Astrocyte of the cerebellum (primary cell): ENCODE results near the gene RPS6KB1.
"Not testable (repeated sequence)": the region's sequence is repeated elsewhere in the genome, so short reads cannot be mapped to it uniquely, and the experiment has no call there.

Experiments
- DNase-seq: peaks from one replicate; pipeline ENCODE4 v3.0.0-alpha.2; 2011; ENCODE audit warnings: low read depth
- H3K4me3 ChIP-seq: 2 replicates; pipeline ENCODE4 v1.5.1; 2011; ENCODE audit warnings: mild to moderate bottlenecking, low read depth, low read length, moderate library complexity
- in situ Hi-C: cut with HindIII; loops from 2 replicates; pipeline ENCODE4 v1.10.0; 2017; ENCODE audit warnings: low sequenced_read_pairs
- TF ChIP-seq, protein P1 (sequence below): IDR thresholded peaks from 2 replicates; pipeline ENCODE4 v1.5.1; 2012; ENCODE audit warnings: low read length, low read depth, moderate library complexity, mild to moderate bottlenecking; ENCODE audit errors: missing control alignments

The RPS6KB1 gene

GRCh38 chr17:59892924-59893675 lies at the start of gene RPS6KB1, which contains the start of gene TUBD1:
Gene RPS6KB1, plus strand, starts transcription at chr17:59893121. Its CDS starts 64 bp downstream, at chr17:59893185.
Gene TUBD1, minus strand, starts transcription at chr17:59892943. Its CDS starts 1,941 bp downstream, at chr17:59891002.
- TF ChIP-seq, protein P1, sequence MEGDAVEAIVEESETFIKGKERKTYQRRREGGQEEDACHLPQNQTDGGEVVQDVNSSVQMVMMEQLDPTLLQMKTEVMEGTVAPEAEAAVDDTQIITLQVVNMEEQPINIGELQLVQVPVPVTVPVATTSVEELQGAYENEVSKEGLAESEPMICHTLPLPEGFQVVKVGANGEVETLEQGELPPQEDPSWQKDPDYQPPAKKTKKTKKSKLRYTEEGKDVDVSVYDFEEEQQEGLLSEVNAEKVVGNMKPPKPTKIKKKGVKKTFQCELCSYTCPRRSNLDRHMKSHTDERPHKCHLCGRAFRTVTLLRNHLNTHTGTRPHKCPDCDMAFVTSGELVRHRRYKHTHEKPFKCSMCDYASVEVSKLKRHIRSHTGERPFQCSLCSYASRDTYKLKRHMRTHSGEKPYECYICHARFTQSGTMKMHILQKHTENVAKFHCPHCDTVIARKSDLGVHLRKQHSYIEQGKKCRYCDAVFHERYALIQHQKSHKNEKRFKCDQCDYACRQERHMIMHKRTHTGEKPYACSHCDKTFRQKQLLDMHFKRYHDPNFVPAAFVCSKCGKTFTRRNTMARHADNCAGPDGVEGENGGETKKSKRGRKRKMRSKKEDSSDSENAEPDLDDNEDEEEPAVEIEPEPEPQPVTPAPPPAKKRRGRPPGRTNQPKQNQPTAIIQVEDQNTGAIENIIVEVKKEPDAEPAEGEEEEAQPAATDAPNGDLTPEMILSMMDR = no peak
- H3K4me3 ChIP-seq = peak within 1 kb of the TSS; percentile 97
- in situ Hi-C loops = no loop called here
- peak; percentile 99 for DNase-seq

- TF ChIP-seq, protein P1 = no peak
- no peak overlapping the region for H3K4me3 ChIP-seq
- no peak for DNase-seq
- in situ Hi-C loops = loop anchor here (5.0 kb wide), 1 partner anchor 58 kb away; no protein-coding TSS in a partner anchor
Observed at GRCh38 chr17:59844884-59845594, 47.9 kb upstream of the RPS6KB1 start.

DNA sequence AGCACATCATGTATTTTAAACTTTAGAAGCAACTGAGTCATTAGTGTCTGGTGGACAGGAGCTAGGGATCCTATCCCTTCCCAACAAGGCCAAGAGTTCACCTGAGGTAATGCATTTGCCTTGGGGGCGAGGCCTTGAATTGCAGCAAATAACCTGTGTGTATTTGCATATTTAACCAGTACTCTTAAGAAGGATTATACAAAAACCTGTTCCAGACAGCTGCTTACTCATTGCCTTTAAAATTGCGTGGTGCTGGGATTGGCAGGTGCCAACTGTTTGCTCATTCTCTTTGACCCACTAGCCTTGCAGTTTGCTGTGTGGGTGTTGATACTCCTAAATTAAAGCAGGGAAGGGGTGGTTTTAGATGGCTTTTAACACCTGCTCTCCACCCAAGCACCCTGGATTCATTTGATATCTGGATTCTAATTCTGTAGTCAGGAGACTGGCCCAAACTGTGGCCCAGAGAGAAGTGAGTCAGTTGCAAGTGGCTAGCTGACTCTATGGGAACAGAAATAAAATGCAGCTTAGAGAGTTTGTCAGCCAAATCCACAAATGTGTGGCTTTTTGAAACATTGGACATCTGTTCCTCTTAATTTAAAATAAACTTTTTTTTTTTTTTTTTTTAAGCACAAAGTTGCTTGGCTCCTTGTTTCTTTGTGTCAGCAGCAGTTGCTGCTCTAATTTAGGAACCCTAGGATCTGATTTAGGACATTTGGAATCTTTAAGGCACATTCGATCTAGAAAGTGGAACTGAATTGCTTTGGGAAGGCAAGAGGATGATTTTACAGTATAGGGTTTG lies 47.1 kb upstream of the RPS6KB1 start:
- TF ChIP-seq, protein P1 = no peak
- peak; percentile 80 for DNase-seq
- no peak overlapping the region for H3K4me3 ChIP-seq
- in situ Hi-C loops = no loop called here

DNA sequence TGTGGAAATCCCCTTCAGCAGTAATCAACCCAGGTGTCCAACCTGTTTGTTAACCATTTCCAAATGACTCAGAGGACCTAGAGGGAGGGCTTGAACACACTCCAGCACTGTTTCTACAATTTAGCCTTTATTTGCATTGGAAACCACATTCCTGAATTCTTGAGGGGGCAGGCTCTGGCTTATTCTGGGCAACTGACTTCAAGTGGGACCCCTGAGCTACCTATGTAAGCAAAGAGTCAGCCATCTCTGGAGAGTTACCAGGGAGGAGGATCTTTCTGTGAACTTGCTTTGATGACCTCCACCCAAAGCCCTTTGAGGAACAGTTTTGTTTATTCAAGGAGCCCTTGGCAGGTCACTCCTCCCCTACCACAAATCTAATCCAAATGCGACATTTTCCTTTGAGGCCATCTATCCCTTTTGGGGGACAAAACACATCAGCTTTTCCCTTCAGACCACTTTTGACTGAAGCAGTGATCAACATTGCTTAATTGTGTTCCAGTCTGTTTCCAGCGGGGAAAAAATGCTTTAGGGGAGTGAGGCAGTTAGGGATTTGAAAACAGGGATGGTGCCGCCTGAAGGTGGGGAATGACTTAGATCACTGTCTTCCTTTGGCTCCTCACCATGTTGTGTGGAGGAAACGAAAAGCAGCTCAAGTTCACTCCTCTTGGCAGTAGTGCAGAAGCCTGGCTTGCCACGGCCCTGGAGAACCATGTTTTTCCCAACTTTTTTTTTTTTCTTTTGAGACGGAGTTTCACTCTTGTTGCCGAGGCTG lies 46.3 kb upstream of the RPS6KB1 start:
- TF ChIP-seq, protein P1 = no peak
- H3K4me3 ChIP-seq = no peak overlapping the region
- in situ Hi-C loops = no loop called here
- peak; percentile 95 for DNase-seq

GRCh38 chr17:59848385-59848668 lies 44.6 kb upstream of the RPS6KB1 start:
- TF ChIP-seq, protein P1 = no peak
- DNase-seq = no peak
- in situ Hi-C loops = no loop called here
- no peak overlapping the region for H3K4me3 ChIP-seq

- DNase-seq = no peak
- in situ Hi-C loops = no loop called here
- TF ChIP-seq, protein P1 = no peak
- H3K4me3 ChIP-seq = no peak overlapping the region
Observed at GRCh38 chr17:59848778-59849177, 44.1 kb upstream of the RPS6KB1 start.

GRCh38 chr17:59850311-59850710 lies 42.6 kb upstream of the RPS6KB1 start:
- in situ Hi-C loops = not testable (repeated sequence)

More at GRCh38 chr17:59850311-59850710, 42.6 kb upstream of the RPS6KB1 start:
- not testable (repeated sequence) for H3K4me3 ChIP-seq, DNase-seq
